ENCODE data around the gene TGFA.
A peak's percentile ranks its signal among the peaks of the same experiment; 100 is the strongest.

The TGFA gene

GRCh38 chr2:70461981-70462876 is 91.4 kb downstream of the TGFA start:
- DNase-seq = no peak

GRCh38 chr2:70461414-70461813 is 92.2 kb downstream of the TGFA start:
- DNase-seq = no peak

GRCh38 chr2:70460333-70460732 is 93.3 kb downstream of the TGFA start:
- no peak for DNase-seq

GRCh38 chr2:70458661-70459060 is 95.0 kb downstream of the TGFA start:
- DNase-seq = no peak

GRCh38 chr2:70456585-70457495 is 96.8 kb downstream of the TGFA start:
- no peak for DNase-seq

- DNase-seq = no peak
Observed at GRCh38 chr2:70454936-70455544, 98.6 kb downstream of the TGFA start.

GRCh38 chr2:70450641-70451250 is 102.9 kb downstream of the TGFA start:
- no peak for DNase-seq

GRCh38 chr2:70448041-70448440 is 105.6 kb downstream of the TGFA start:
- DNase-seq = no peak

GRCh38 chr2:70443726-70444125 is 109.9 kb downstream of the TGFA start:
- DNase-seq = no peak

GRCh38 chr2:70443078-70443465 is 110.6 kb downstream of the TGFA start:
- no peak for DNase-seq

- no peak for DNase-seq
Observed at GRCh38 chr2:70442301-70443077, 111.1 kb downstream of the TGFA start.

GRCh38 chr2:70440621-70441020 is 113.0 kb downstream of the TGFA start:
- peak; percentile 58 for DNase-seq

- no peak for DNase-seq
Observed at GRCh38 chr2:70435138-70435537, 118.5 kb downstream of the TGFA start.

GRCh38 chr2:70433315-70433714 is 120.3 kb downstream of the TGFA start:
- no peak for DNase-seq

- no peak for DNase-seq
Observed at GRCh38 chr2:70431716-70432347, 121.8 kb downstream of the TGFA start.

GRCh38 chr2:70426341-70426740 is 127.3 kb downstream of the TGFA start:
- no peak for DNase-seq

- DNase-seq = no peak
Observed at GRCh38 chr2:70425682-70426301, 127.8 kb downstream of the TGFA start.

GRCh38 chr2:70420740-70421139 is 132.9 kb downstream of the TGFA start:
- DNase-seq = no peak

- DNase-seq = no peak
Observed at GRCh38 chr2:70420143-70420542, 133.5 kb downstream of the TGFA start.

- DNase-seq = no peak
Observed at GRCh38 chr2:70418514-70418913, 135.1 kb downstream of the TGFA start.

GRCh38 chr2:70417011-70417410 is 136.6 kb downstream of the TGFA start:
- no peak for DNase-seq

Measured in CD4-positive, alpha-beta T cell treated with Interleukin-15 for 1 hour (primary cell).